H1 (cell line): ENCODE results near the gene SESN1. TPM values are rescaled to one million over a fixed set of nuclear protein-coding genes. Genes with fewer than 3 reads are reported as not detected.

ENCODE experiments used
- BRCA1 ChIP-seq: IDR thresholded peaks from 2 replicates; pipeline ENCODE4 v1.6.1; 2012; ENCODE audit warnings: low read depth, low read length, improper control_type of control experiment
- NANOG ChIP-seq: IDR thresholded peaks from 2 replicates; pipeline ENCODE4 v1.6.1; 2011; ENCODE audit warnings: low read length, low read depth, mild to moderate bottlenecking, inconsistent platforms; ENCODE audit not compliant: insufficient read depth, poor library complexity, severe bottlenecking
- RAD21 ChIP-seq, 2 experiments: IDR thresholded peaks in 1 of 2; conservative IDR thresholded peaks in 1 of 2; 2 replicates each; pipeline ENCODE4 v1.6.1; 2011; ENCODE audit warnings: low read depth in 2 of 2, low read length in 2 of 2, improper control_type of control experiment in 1 of 2, inconsistent platforms in 1 of 2, mild to moderate bottlenecking in 1 of 2, moderate library complexity in 1 of 2
- SUZ12 ChIP-seq: fragments of 200-600 bp; sonication (generic); IDR thresholded peaks from 2 replicates; pipeline ENCODE4 v1.6.1; 2012; ENCODE audit warnings: mild to moderate bottlenecking, inconsistent platforms, low read length, moderate library complexity, mixed read lengths
- TBP ChIP-seq: IDR thresholded peaks from 2 replicates; pipeline ENCODE4 v1.6.1; 2011; ENCODE audit warnings: low read depth, low read length, improper control_type of control experiment
- TCF12 ChIP-seq: IDR thresholded peaks from 2 replicates; pipeline ENCODE4 v1.6.1; 2011; ENCODE audit warnings: low read depth, mild to moderate bottlenecking, low read length
- polyA plus RNA-seq, 7 experiments: library from polyadenylated mRNA; depleted of rRNA in 3 of 7; stranded (reverse) in 5 of 7; unstranded in 2 of 7; fragments of >200 nt in 5 of 7; fragments of 200-250 nt in 2 of 7; gene quantifications; 1 replicate in 5 of 7; 2 replicates in 1 of 7; 4 replicates in 1 of 7; pipeline versions ENCODE4 v1.2.1 to v1.2.3, GENCODE V29; 2011 to 2013; ENCODE audit warnings: missing spikeins in 2 of 7, mixed read lengths in 2 of 7
- total RNA-seq: library from RNA; stranded (reverse); fragmentation: NEBNext Ultra II Directional; extraction: Animal tissue kit (Norgen Biotek cat#: 25700); gene quantifications from 2 replicates; pipeline ENCODE4 v1.2.1, GENCODE V29; 2021

Gene SESN1
- total and polyA plus RNA-seq, 2 of the 8 experiments (the other 6 are each of a cell fraction or from before 2014, with no cell fraction given): 12.8 to 15.6 TPM

- TF ChIP-seq NANOG (no peak), RAD21 (IDR thresholded peaks at IDR 0.05 in 1 of 2, conservative IDR thresholded peaks at IDR 0.05 in 1 of 2; ENCODE audit: low read depth in 2 of 2, low read length in 2 of 2) (no peak), BRCA1 (no peak), TBP (no peak), TCF12 (no peak), SUZ12 (no peak)
Measured at GRCh38 chr6:109059571-109060021, 35.0 kb downstream of the SESN1 start (continued).
